HCT116 (cell line): ENCODE data around the gene SDSL. TPM values are rescaled to one million over a fixed set of nuclear protein-coding genes. Genes with fewer than 3 reads are reported as not detected.

Source experiments
- ATAC-seq: fragments of 200-7000 bp; cut with Tn5 transposase; 2 replicates; pipeline ENCODE4 v1.9.1; 2020; ENCODE audit warnings: mild to moderate bottlenecking, moderate library complexity
- BruUV-seq: library from RNA; stranded (reverse); fragments of 400-500 nt; replicated peaks from 2 replicates; lab custom pipeline; 2021; lab: Mats Ljungman, UMichigan
- CTCF ChIA-PET: fragments of 300-600 bp; sonication (Branson Sonifier 250); formaldehyde crosslinking; loops from one replicate; lab custom pipeline; 2021; ENCODE audit warnings: antibody characterized with exemption; lab: Charles Lee
- POLR2A ChIA-PET: fragments of 300-600, 350-600 bp; sonication (Branson Sonifier 250); formaldehyde crosslinking; loops from one replicate; lab custom pipeline; 2021; ENCODE audit warnings: antibody characterized with exemption; lab: Charles Lee
- RAD21 ChIA-PET, 2 experiments: fragments of 300-600 bp; sonication (Branson Sonifier 250); formaldehyde crosslinking; loops; one replicate each; lab custom pipeline; 2023; ENCODE audit warnings: low total read pairs in 2 of 2; ENCODE audit not compliant: uncharacterized antibody in 2 of 2, unreplicated experiment in 2 of 2, low non-redundant PET in 1 of 2; lab: Charles Lee
- DNase-seq: peaks from one replicate; pipeline ENCODE4 v3.0.0-alpha.2; 2010; ENCODE audit warnings: low read depth, low spot score
- H2AFZ ChIP-seq: fragments of 200-600 bp; shearing (Covaris generic), sonication (generic); 2 replicates; pipeline ENCODE4 v1.6.1; 2017; ENCODE audit warnings: low read depth, mixed run types, mixed read lengths, antibody characterized with exemption, low read length; ENCODE audit not compliant: poor library complexity, severe bottlenecking
- H3K27ac ChIP-seq: 2 replicates; pipeline ENCODE4 v1.5.1; 2012; ENCODE audit warnings: low read depth, low read length
- H3K27me3 ChIP-seq: fragments of 200-600 bp; sonication (generic); 2 replicates; pipeline ENCODE4 v1.6.1; 2016; ENCODE audit warnings: mixed run types, low read length, mixed read lengths; ENCODE audit not compliant: insufficient read depth
- H3K36me3 ChIP-seq, 2 experiments: fragments of 200-500 bp in 1 of 2; fragments of 200-600 bp in 1 of 2; sonication (Bioruptor generic) in 1 of 2; sonication (generic) in 1 of 2; 2 replicates each; pipeline versions ENCODE4 v1.5.1 to v1.6.1; 2014 to 2016; ENCODE audit warnings: low read length in 2 of 2, inconsistent platforms in 1 of 2, mixed read lengths in 1 of 2, mixed run types in 1 of 2; ENCODE audit not compliant: insufficient read depth in 2 of 2, control insufficient read depth in 1 of 2
- H3K4me1 ChIP-seq, 2 experiments: fragments of 200-600 bp in 1 of 2; sonication (generic) in 1 of 2; 2 replicates each; pipeline versions ENCODE4 v1.5.1 to v1.6.1; 2012 to 2017; ENCODE audit warnings: low read length in 2 of 2, inconsistent platforms in 1 of 2, mild to moderate bottlenecking in 1 of 2, mixed read lengths in 1 of 2, mixed run types in 1 of 2, moderate library complexity in 1 of 2; ENCODE audit not compliant: insufficient read depth in 2 of 2, control insufficient read depth in 1 of 2
- H3K4me2 ChIP-seq: fragments of 200-600 bp; sonication (generic); 2 replicates; pipeline ENCODE4 v1.6.1; 2017; ENCODE audit warnings: mixed run types, low read length, mixed read lengths
- H3K4me3 ChIP-seq, 2 experiments: fragments of 200-600 bp in 1 of 2; sonication (generic) in 1 of 2; replicated peaks in 1 of 2; 2 replicates each; pipeline ENCODE4 v1.5.1; 2011 to 2016; ENCODE audit warnings: low read length in 2 of 2, control low read depth in 1 of 2, low read depth in 1 of 2, mild to moderate bottlenecking in 1 of 2, mixed read lengths in 1 of 2, mixed run types in 1 of 2
- H3K79me2 ChIP-seq: fragments of 200-600 bp; sonication (generic); 2 replicates; pipeline ENCODE4 v1.6.1; 2017; ENCODE audit warnings: mild to moderate bottlenecking, mixed run types, low read length, moderate library complexity, mixed read lengths; ENCODE audit not compliant: insufficient read depth
- H3K9ac ChIP-seq: fragments of 200-600 bp; sonication (generic); 2 replicates; pipeline ENCODE4 v1.6.1; 2016; ENCODE audit warnings: low read length, mixed read lengths
- H3K9me2 ChIP-seq: fragments of 200-600 bp; sonication (generic), shearing (Covaris generic); 2 replicates; pipeline ENCODE4 v1.6.1; 2017; ENCODE audit warnings: mixed run types, mild to moderate bottlenecking, moderate library complexity; ENCODE audit not compliant: insufficient read depth
- H3K9me3 ChIP-seq, 2 experiments: fragments of 200-500 bp in 1 of 2; fragments of 200-600 bp in 1 of 2; sonication (Bioruptor generic) in 1 of 2; sonication (generic) in 1 of 2; 2 replicates each; pipeline ENCODE4 v1.6.1; 2014 to 2017; ENCODE audit warnings: low read length in 2 of 2, mixed read lengths in 2 of 2, inconsistent platforms in 1 of 2, low read depth in 1 of 2, mild to moderate bottlenecking in 1 of 2, mixed run types in 1 of 2, moderate library complexity in 1 of 2; ENCODE audit not compliant: control insufficient read depth in 1 of 2, insufficient read depth in 1 of 2
- H4K20me1 ChIP-seq: fragments of 200-600 bp; sonication (generic), shearing (Covaris generic); 2 replicates; pipeline ENCODE4 v1.6.1; 2017; ENCODE audit warnings: mixed run types, mild to moderate bottlenecking, moderate library complexity; ENCODE audit not compliant: insufficient read depth
- ATF3 ChIP-seq: IDR thresholded peaks from 2 replicates; pipeline ENCODE4 v1.6.1; 2012
- CEBPB ChIP-seq: IDR thresholded peaks from 2 replicates; pipeline ENCODE4 v1.6.1; 2012; ENCODE audit warnings: low read depth
- EGR1 ChIP-seq: IDR thresholded peaks from 2 replicates; pipeline ENCODE4 v1.6.1; 2012; ENCODE audit warnings: low read depth
- EZH2phosphoT487 ChIP-seq: fragments of 200-600 bp; IDR thresholded peaks from 2 replicates; pipeline ENCODE4 v1.6.1; 2018; ENCODE audit warnings: antibody characterized with exemption, borderline replicate concordance
- FOSL1 ChIP-seq: IDR thresholded peaks from 2 replicates; pipeline ENCODE4 v1.6.1; 2012; ENCODE audit warnings: low read depth
- JUND ChIP-seq: IDR thresholded peaks from 2 replicates; pipeline ENCODE4 v1.6.1; 2012
- RAD21 ChIP-seq: IDR thresholded peaks from 2 replicates; pipeline ENCODE4 v1.6.1; 2012; ENCODE audit warnings: low read depth, mild to moderate bottlenecking
- REST ChIP-seq: IDR thresholded peaks from 2 replicates; pipeline ENCODE4 v1.6.1; 2012; ENCODE audit warnings: low read depth
- SIN3A ChIP-seq: IDR thresholded peaks from 2 replicates; pipeline ENCODE4 v1.6.1; 2012; ENCODE audit warnings: low read depth
- SP1 ChIP-seq: IDR thresholded peaks from 2 replicates; pipeline ENCODE4 v1.6.1; 2012; ENCODE audit warnings: low read depth
- TCF7L2 ChIP-seq: IDR thresholded peaks from 2 replicates; pipeline ENCODE4 v1.7.0; 2011; ENCODE audit warnings: borderline replicate concordance, inconsistent platforms; ENCODE audit not compliant: insufficient read depth, insufficient read length; ENCODE audit errors: extremely low read depth
- ZFX ChIP-seq: fragments of 450-650 bp; IDR thresholded peaks from 2 replicates; pipeline ENCODE4 v1.6.1; 2017
- ZNF274 ChIP-seq: fragments of 200-500 bp; sonication (Bioruptor generic); IDR thresholded peaks from 2 replicates; pipeline ENCODE4 v1.6.1; 2014; ENCODE audit warnings: mild to moderate bottlenecking, low read depth, low read length, inconsistent platforms
- intact Hi-C: fragments of 100-400 bp; cut with micrococcal nuclease; formaldehyde crosslinking; loops from 2 replicates; pipeline ENCODE4 v1.10.0; 2022
- total RNA-seq: library from RNA; stranded (reverse); gene quantifications from one replicate; pipeline ENCODE4 v1.2.1, GENCODE V29; 2021; ENCODE audit not compliant: unreplicated experiment

Gene SDSL
- total RNA-seq, 1 experiment from 2014 or later: 19.1 TPM

GRCh38 chr12:113396828-113397496 lies 25.2 kb upstream of the SDSL start:
- intact Hi-C loops: no loop called here
- no peak for ATAC-seq
- H3K9ac ChIP-seq: no peak overlapping the region
- H3K27me3 ChIP-seq: no peaks in the 10 kb centered on the region
- H4K20me1 ChIP-seq: no peaks in the 10 kb centered on the region
- no peak overlapping the region for H3K4me3 ChIP-seq
- BruUV-seq: no TSS peak
- no peak overlapping the region for H2AFZ ChIP-seq
- no peaks in the 10 kb centered on the region for H3K9me3 ChIP-seq
- H3K9me2 ChIP-seq: no peaks in the 10 kb centered on the region
- no peak for TF ChIP-seq TCF7L2
- no peak for TF ChIP-seq EZH2phosphoT487
- no peak for TF ChIP-seq CEBPB
- TF ChIP-seq ZFX: no peak
- TF ChIP-seq SIN3A: no peak
- no peak for TF ChIP-seq SP1
- no peak for TF ChIP-seq FOSL1
- TF ChIP-seq ZNF274: no peak
- TF ChIP-seq RAD21: no peak
- TF ChIP-seq EGR1: no peak
- no peak for TF ChIP-seq ATF3
- TF ChIP-seq JUND: no peak
- no peak for TF ChIP-seq REST
- TF ChIP-seq, all 23 proteins: peak for 0
- POLR2A ChIA-PET: no interaction called here
- CTCF ChIA-PET: no interaction called here
- no peak for DNase-seq
- Histone ChIP-seq H3K36me3 (no peaks in the 10 kb centered on the region), H3K4me2 (no peak overlapping the region), H3K79me2 (no peaks in the 10 kb centered on the region), H3K4me1 (no peaks in the 10 kb centered on the region), H3K27ac (no peak overlapping the region)
- RAD21 ChIA-PET: no interaction called here
